Activated CD8-positive, alpha-beta memory T cell treated with anti-CD3 and anti-CD28 coated beads for 4 hours (primary cell): ENCODE data around the gene MCM9.

Experiments
- DNase-seq, 2 donors: peaks; one replicate each; pipeline ENCODE4 v3.0.0-alpha.2; 2020; ENCODE audit warnings: low read depth in 2 of 2

MCM9 gene

DNA sequence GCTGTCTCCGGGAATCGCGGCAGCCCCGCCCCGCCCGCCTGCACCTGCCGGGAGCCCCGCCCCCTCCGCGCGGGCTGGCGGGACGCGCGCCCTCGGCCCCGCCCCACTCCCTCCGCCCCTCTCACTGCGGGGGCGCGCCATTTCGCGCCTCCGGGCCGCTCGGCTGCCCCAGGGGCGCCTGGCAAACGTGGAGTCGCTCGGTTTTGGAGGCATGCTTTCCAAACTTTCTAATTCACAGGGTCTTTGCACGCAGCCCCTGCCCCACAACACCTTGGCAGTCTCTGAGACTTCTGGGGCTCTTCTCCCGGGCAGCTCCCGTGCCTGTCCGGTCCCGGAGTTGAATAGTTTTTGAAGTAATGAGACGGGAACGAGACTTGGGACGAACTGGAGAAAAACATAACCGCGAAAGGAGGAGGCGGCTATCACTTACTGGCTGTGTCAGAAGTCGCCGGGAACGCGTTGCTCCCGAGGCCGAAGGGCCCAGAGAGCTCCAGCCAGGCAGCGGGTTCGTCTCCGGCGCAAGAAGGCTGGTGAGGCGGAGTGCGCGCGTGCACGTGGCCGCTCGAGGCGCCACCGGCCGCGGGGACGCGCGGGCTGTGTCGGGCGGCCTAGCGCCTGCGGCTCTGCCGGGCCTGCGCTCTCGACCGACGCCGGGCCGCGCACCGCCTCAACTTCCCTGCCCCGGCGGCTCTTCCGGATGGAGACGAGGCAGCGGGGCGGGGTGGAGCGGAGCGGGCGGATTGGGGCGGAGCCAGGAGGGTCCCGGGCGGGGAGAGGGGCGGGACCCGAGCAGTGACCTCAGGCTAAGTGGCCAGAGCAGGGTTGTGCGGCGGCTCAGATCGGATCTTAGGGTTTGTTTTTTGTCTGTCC, at the start of gene MCM9:
Gene MCM9, minus strand, starts transcription at position 699 of the 870 bp plus-strand sequence. CDS start 3,436 bp downstream, outside the sequence.
- peak; percentile 70 to 72 for DNase-seq

DNA sequence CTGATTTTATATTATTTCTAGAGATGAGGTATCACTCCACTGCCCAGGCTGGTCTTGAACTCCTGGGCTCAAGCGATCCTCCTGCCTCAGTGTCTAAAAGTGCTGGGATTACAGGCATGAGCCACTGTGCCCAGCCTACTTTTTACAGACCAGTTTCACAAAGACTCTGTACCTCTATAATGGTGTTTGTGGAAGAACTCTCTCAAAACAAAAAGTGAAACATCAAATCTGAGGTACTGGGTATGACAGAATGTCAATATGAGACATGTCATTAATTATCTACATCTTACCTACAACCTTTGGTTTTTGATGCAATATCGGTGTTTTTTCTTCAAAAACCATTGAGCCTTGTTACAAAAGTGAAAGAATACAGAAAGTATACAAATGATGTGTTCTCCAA, 49.4 kb upstream of the MCM9 start:
- no peak for DNase-seq

DNA sequence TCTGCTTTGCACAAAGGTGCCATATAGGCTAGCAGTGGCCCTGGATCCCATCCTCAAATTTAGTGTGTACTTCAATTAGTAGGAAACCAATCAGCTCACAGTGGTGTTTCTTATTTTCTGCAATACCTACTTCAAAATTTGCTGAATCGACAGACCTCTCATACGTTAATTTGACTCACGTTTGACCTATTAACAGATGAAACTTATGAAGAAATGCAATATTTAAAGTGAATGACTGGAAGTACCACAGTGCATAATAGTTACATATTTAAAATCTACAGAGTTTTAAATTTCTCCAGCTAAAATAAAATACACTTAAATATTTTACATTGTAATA, 47.6 kb upstream of the MCM9 start:
- DNase-seq, result no peak

DNA sequence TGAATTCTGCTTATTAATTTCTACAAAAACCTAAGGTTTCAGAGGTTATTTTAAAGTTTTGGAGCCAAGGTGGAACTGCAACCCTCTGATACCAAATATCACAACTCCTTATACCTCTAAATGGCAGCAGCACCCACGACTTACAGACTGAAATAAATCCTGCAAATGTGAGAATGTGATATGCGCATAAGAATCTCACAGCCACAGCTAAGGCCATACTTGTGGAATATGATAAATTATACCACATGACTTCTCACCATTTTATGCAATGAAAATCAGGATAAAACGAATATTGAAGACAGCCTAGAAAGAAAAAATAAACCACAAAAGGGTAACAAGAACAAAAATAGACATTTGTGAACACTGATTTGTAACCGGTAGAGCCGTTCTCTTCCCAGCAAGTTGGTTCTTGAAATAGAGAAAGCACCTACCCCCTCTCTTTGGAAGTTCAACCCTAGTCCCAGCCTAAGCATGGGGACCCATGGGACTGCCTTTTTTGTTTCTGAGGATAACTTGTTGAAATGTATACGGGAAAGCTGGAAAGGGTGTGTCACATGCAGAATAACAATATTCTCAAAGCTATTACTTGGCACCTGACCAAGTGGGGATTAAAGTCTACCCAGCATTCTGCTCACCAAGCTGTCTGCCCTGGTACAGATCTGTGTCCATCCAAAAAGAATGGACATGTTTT, 47.1 kb upstream of the MCM9 start:
- no peak for DNase-seq

DNA sequence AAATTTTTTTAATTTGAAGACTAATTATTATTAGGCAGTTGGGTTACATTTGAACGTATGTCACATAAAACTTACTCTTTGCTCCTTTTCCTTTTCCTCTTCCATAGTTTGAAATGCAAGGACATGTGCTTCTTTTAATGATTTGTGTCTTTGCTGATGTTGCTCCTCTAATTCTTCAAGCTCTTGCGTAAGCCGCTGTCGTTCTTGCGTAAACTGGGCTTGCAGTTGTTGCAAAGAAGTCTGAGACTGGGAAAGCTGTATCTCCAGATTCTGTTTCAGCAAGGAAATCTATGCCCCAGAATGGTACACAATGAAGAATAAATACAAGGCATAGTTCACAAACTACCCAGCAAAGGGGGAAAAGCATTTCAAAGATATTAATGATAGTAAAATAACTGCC, 45.1 kb upstream of the MCM9 start:
- DNase-seq, result no peak

DNA sequence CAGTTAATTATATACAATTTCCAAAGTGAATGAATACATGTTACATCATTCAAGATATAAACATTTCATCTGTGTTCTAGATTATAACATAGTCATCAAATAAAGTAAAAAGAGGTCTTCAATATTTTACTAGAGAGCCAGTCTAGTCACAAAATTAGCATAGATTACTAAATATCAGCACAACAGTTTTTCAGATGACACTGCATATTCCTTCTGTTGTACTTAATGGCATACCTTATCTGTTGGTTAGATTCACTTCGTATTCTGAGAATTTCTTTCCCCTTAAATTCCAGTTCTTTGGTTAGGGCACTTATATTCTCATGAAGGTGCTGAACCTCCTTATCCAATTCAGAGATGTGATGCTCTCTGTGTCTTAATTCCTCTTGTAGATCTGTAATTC, 39.8 kb upstream of the MCM9 start:
- no peak for DNase-seq

DNA sequence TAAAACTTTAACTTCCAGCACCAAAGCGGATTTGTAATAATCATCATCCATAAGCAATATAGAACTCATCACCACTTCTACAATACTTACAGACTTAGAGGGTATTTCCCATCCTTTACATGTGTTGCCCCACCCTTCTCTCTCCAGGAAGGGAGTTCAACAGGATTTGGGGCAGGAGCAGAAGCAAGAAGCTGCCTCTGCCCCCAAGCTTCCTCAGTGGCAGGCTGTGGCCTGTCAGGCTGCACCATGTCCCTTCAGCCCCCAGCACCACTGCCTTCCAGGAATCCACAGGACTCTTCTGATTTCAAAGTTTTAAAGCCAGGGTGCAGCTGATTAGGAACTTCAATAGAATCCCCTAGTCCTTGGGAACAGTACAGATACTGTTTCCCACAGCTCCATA, 36.7 kb upstream of the MCM9 start:
- DNase-seq, result no peak

DNA sequence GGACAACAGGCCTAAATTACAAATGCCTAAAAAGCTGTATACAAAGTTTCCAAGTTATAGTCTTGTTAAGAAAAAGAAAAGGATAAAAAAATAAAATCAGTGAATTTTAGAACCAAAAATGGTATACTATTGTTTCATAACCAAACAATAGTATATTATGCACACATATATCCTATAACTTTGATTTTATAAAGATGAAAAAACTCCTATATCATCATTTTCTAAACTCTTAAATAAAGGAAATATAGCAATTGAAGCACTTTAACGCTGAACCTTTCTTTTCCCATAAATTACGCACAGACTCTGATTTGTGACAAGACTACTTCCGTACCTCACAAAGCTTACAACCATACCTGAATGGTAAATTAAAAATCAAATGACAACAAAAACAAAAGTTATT, 35.9 kb upstream of the MCM9 start:
- DNase-seq, result no peak

DNA sequence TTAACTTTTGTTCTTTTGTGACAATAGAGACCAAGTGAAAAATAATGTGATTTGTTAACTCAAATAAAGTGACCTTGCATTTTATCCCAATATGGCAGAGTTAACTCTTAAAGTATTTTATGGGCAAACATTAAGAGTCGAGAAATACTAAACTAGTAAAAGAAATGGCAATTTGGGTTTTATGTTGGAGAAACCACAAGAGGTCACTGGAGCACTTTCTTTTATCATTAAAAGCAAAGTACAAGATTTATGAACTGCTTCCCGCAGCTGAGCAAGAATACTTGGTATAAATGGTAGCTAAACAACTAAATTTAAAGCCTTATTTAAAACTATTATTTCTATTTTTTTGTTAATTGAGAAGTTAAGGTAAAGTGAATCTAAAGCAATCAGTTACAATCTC, 33.5 kb upstream of the MCM9 start:
- no peak for DNase-seq

DNA sequence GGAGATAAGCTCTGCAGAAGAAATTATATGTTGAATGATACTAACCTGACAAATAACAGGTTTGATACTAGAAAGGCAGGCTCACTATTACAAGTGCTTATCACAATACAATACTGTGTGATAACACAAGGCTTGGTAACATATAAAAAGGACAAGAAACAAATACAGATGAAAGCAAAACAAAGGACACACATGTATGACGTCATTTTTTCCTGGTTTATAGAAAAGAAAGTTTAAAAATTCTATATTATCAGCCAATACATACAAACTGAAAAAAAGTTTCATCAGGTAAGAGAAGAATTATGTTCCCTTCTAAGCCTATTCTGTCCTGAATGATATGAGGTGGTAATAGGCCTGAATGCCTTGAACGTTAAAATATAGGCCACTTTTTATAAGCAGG, 32.3 kb upstream of the MCM9 start:
- DNase-seq, result no peak

DNA sequence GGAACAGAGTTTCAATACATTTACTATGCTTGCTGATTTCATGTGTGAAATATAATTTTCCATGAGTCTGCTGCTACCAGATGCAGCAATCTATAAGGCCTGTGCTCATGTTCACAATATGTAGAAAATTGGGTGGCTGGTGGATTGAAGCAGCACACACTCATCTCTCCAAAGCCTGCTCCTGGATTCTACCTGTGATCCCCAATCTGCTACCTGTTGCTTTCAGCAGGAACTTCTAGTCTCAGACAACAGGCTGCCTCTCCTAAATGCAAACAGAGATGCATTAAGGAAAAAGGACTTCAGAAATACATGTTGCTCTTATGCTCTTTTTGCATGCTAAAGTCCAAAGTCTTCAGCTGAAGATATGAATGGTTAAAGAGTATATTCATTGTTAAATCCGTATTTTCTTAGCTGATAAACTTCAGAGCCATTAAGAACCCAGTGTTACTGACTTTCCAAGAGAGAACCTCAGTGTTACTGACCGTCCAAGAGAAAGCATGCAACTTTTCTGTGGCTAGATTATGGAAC, 30.9 kb upstream of the MCM9 start:
- DNase-seq, result no peak

DNA sequence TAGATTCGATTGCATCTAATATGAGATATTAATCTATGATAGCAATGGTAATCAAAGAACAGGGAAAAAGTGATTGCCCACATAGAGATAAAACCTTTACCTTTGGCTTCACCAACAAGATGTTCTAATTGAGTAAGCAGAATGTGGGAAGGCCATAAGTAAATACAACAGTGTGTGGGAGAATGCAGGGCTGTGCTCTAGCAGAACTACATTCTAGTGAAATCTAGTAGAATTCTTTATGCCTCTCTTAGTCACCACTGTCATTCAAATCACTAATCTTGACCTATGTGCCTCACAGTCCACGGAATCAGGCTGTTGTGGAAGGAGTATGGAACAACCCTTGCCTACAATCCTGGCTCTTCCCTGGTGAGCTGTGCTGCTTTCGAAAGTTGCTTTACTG, 30.4 kb upstream of the MCM9 start:
- DNase-seq, result no peak

DNA sequence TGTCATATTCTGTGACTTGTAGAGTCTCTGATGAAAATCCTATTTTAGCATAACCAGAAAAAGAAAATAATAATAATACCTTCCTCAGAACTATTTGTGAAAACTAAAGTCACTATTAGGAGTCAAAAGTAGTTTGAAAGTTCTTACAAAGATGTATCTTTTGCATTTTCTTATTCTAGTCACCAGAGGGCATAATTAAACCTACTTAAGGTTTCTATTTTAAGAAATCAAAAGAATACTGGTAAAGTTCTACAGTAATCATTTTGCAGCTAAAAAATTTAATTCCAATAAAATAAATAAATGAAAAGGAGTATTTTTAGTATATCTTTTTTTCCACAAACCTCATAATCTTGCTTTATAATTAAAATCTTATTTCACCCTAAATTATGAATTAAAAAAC, 28.0 kb upstream of the MCM9 start:
- no peak for DNase-seq

DNA sequence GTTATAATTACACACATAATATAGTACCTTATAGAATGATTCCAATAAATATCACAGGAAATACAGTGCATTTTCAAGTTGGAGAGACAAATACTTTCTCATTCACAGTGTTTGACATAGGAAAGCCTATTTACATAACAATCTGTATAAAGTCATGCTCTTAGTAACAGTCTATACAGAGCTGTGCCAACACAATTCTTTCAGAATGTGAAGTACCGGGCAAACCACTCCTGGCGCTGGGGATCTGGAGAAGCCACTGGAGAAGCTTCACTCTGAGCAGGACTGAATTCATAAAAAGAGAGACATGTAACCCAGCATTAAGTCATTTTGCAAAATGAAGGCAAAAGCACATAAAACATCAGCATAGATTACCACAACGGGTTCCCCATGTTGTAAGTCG, 24.9 kb upstream of the MCM9 start:
- no peak for DNase-seq

DNA sequence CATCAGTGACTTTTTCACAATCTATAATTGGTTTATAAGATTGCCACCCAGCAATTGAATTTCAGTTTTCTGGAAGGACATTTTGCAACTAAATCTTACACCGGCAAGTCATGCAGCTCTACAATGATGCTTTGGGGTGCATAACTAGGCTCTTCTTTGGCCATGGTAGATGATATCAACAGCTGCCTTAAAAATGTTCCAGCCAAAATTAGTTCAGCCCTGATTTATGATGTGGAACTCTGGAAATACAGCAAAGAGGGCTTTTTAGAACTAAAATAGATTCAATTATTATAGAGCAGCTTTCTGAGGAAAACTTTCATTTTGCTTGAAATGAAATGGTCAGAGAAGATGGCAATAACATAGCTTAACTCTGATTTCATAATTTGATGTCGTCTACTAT, 18.4 kb upstream of the MCM9 start:
- DNase-seq, result no peak

DNA sequence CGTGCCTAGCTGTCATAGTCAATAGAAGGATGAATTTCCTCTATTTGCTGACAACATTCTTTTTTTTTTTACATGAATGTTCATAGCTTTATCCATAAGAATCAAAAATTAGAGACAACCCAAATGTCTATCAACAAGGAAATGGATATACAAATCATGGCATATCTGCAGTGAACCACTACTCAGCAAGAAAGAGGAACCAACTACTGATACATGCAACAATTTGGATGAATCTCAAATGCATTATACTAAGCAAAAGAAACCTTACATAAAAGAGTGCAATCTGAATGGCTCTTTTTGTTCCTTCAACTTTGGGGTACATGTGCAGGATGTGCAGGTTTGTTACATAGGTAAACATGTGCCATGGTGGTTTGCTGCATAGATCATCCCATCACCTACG, 17.7 kb upstream of the MCM9 start:
- no peak for DNase-seq

DNA sequence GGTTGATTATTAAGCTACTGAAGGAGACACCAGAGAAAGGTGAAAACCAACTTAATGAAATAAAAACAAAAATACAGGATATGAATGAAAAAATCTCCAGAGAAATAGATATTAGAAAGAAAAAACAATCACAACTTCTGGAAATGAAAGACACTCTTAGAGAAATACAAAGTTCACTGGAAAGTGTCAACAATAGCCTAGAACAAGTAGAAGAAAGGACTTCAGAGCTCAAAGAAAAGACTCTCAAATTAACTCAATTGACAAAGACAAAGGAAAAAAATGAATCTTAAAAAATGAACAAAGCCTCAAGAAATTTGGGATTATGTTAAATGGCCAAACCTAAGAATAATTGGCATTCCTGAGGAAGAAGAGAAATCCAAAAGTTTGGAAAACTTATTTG, 10.3 kb upstream of the MCM9 start:
- DNase-seq, result no peak

DNA sequence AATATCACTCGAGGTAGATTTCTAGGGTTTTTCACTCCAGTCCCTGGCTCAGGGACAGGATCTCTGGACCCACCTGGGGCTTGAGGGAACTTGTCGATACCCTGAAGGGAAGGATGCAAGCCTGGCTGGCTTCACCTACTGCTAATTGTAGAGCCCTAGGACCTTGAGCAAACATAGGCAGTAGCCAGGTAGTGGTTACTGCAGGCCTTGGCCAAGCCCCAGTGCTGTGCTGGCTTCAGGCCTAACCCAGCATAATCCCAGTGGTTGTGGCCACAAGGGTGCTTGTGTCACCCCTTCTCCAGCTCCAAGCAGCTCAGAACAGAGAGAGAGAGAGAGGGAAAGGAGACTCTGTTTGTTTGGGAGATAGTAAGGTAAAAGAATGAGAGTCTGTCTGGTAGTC, 5.8 kb upstream of the MCM9 start:
- DNase-seq, result no peak

DNA sequence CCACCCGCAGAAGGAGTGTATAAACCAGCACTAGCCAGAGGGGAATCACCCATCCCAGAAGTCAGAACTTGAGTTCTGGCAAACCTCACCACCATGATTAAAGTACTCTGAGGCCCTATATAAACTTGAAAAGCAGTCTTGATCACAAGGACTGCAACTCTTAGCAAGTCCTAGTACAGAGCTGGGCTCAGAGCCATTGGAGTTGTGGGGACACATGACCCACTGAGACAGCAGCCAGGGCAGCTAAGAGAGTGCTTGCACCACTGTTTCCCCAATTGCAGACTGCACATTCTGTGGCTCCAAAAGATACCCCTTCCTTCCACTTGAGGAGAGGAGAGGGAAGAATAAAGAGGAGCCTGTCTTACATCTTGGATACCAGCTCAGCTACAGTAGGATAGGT, 4.7 kb upstream of the MCM9 start:
- DNase-seq, result no peak

DNA sequence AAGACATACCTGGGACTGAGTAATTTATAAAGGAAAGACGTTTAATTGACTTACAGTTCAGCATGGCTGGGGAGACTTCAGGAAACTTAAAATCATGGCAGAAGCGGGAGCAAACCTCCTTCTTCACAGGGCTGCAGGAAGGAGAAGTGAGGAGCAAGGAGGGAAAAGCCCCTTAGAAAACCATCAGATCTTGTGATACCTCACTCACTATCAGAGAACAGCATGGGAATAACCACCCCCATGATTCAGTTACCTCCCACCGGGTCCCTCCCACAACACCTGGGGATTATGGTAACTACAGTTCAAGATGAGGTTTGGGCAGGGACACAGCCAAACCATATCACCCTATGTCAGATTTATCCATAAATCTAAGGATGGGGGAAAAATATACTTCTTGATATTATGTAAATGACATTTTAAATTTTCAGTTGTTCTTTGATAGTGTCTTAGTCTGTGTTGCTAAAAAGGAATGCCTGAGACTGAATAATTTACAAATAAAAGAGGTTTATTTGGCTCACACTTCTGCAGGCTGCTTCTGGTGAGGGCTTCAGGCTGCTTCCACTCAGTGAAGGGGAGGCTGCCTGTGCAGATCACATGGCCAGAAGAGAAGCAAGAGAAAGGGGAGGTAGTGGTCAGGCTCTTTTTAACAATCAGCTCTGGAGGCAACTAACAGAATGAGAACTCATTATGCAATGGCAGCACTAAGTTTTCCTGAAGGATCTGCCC, 1.2 kb upstream of the MCM9 start:
- no peak for DNase-seq

DNA sequence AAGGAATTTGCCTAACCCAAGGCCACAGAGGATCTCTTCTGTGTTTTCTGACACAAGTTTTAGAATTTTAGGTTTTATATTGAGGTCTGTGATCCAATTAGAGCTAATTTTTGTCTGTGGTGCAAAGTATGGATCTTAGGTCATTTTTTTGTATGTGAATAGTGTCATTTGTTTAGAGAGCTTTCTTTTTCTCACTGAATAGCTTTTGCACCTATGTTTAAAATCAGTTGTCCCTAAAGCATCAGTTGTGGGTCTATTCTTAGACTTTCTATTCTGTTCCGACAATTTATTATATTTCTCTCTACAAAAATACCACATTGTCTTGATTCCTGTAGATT, 341 bp upstream of the MCM9 start:
- no peak for DNase-seq

DNA sequence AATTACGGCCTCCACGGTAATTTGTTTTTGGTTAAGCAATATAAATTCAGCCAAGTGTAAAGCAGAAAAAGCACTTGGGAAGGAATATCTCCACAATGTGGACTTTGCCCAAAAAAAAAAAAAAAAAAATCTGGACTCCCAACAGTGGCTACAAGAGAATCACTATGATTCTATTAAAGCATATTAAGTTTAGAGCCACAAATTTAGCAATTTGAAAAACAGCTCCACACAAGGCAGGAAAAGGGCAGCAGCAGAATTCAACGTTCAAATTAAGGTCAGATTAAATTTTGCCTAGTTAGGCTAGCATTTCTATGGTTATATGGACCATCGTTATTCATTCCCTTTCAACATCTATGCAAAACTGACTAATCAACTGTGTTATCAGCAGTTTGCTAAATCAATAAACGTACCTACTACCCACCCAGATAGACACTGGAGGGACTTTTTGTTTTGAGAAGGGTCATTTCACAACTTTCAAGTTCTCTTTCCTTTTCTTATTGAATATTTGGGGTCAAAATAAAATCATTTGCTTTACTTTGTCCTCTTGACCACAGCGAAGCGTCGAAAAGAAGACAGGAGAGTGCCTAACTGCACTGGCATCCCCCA, 1.0 kb downstream of the MCM9 start:
- DNase-seq, result no peak
